GM19099 (cell line): ENCODE data around the gene MYG1.
A peak's percentile ranks its signal among the peaks of the same experiment; 100 is the strongest.

ENCODE experiments used
- POLR2A ChIP-seq: IDR thresholded peaks from 3 replicates; pipeline ENCODE4 v1.6.1; 2011; ENCODE audit warnings: low read depth; ENCODE audit not compliant: insufficient read length; ENCODE audit errors: extremely low read depth

Gene MYG1

GRCh38 chr12:53299454-53300180 lies at the start of gene MYG1:
Gene MYG1 (plus strand): TSS chr12:53299695. CDS start chr12:53299738, 43 bp downstream.
- TF ChIP-seq POLR2A: peak; percentile 78

DNA sequence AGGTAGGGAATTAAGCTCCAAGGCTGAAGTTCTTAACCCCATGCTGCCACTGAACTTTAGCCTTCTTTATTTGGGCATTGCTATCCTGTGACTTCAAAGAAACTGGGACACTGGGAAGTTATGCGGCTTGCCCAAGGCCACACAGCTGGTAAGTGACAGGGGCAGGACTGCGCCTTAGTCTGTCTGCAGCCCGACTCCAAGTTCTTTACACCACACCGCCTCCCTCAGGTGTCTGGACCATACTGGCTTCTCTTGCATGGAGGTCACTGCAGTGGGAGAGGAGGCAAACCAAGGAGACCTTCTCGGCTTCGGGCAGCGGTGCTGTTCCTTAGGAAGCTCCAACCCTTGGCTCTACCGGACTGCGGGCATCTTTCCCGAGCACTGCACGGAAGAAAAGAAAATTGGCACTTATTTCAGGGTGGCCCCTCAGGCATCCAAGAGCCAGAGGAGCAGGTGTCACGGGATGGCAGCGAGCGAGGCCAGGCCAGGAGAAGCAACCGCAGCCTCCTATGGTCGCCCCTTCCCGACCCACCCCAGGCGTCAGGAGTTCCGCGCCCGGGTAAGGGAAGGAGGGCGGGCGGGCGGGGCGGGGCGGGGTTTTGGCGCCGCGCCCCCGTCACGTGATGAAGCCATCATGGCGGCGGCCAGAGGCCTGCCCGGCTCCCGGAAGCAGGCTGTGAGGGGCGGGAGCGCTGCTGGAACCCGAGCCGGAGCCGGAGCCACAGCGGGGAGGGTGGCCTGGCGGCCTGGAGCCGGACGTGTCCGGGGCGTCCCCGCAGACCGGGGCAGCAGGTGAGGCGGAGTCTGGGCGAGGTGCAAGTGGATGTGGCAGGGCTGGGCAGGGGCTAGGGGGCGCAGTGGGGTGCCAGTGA lies 47.8 kb upstream of the MYG1 start:
- peak; percentile 85 for TF ChIP-seq POLR2A

GRCh38 chr12:53252349-53252916 lies 47.1 kb upstream of the MYG1 start:
- TF ChIP-seq POLR2A: no peak

DNA sequence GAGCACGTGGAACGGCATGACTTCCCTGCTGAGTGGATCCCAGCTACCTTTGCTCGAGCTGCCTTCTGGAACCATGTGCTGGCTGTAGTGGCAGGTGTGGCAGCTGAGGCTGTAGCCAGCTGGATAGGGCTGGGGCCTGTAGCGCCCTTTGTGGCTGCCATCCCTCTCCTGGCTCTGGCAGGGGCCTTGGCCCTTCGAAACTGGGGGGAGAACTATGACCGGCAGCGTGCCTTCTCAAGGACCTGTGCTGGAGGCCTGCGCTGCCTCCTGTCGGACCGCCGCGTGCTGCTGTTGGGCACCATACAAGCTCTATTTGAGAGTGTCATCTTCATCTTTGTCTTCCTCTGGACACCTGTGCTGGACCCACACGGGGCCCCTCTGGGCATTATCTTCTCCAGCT lies 46.2 kb upstream of the MYG1 start:
- TF ChIP-seq POLR2A: no peak

DNA sequence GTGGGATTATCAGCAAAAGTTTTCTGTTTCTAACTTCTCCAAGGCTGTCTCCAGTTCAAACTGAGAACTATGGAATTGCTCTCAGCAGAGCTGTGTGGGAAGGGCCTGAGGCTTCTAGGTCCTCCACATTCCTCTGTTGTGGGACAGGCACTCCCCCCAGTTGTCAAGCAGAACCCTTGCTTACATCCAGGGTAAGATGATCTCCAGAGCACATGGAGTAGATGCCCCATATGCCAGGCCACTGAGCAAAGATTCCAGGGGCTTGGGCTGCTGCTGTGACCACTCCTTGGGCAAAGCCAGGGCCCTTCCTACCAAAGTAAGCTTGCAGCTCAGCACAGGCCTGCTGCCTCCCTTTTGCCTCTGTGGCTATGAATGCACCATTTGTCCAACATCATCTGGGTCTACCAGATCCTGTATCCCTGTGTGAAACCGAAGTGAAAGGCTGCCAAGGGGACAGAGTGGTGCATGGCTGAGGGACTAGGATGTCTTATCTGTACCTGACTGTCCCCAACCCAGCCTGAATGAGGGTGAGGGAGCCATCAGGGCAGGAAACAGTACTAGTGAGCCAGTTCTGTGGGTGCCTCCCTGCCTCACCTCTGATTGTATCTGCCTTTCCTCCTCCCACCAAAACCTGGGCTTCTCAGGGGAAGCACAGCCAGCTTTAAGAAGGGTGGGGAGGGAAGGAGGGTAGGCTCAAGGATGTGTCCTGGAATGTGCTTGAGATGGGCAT lies 44.5 kb upstream of the MYG1 start:
- no peak for TF ChIP-seq POLR2A

- TF ChIP-seq POLR2A: no peak
Measured at GRCh38 chr12:53255996-53256395, 43.5 kb upstream of the MYG1 start.

DNA sequence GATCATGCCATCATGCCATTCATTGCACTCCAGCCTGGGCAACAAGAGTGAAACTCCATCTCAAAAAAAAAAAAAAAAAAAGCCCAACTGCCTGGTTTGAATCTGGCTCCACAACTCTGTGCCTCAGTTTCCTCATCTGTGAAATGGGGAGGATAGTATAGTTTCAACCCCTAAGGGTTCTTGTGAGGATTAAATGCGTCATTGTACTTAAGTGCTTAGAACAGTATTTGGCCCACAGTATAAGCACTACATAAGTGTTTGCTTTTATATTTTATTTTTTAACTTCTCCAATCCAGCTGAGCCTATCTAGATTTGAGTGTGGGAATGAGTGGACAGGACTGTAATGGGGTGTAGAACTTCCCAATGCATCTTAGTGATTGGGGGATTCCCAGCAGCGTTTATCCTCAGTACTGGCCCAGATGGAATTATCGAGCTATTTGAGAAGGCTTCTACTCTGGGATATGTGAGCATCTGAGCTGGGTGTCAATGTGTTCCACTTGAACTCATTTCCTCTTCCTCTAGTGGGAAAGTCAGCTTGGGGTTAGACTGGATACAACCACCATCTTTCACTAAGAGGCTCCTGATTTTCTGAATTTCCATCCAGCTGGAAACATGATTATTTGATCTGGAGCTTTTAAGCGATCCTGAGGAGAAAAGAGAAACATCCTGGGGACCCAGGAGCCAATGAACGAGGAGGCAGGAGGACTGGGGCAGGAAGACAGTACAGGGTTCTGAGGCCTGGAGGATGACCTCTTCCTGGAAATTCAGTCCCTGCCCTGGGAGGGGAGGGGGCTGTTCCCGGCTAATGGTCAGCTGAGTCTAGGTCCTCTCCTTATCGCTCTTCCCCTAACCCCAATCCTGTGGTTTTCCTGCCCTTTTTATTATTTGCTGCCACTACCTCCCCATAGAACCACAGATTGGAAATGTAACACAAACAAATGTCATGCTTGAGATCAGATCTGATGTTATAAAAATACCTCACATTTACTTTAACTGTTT lies 40.7 kb upstream of the MYG1 start:
- TF ChIP-seq POLR2A: no peak

DNA sequence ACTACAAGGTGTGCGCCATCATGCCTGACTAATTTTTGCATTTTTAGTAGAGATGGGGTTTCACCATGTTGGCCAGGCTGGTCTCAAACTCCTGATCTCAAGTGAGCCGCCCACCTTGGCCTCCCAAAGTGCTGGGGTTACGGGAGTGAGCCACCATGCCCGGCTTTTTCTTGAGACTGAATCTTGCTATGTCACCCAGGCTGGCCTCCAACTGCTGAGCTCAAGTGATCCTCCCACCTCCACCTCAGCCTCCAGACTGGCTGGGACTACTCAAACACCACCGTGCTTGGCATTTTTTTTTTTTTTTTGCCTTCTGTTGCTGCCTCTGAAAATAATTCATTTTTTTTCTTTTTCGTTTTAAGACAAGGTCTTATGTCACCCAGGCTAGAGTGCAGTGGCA lies 39.6 kb upstream of the MYG1 start:
- no peak for TF ChIP-seq POLR2A

- TF ChIP-seq POLR2A: no peak
Measured at GRCh38 chr12:53265783-53266182, 33.7 kb upstream of the MYG1 start.

DNA sequence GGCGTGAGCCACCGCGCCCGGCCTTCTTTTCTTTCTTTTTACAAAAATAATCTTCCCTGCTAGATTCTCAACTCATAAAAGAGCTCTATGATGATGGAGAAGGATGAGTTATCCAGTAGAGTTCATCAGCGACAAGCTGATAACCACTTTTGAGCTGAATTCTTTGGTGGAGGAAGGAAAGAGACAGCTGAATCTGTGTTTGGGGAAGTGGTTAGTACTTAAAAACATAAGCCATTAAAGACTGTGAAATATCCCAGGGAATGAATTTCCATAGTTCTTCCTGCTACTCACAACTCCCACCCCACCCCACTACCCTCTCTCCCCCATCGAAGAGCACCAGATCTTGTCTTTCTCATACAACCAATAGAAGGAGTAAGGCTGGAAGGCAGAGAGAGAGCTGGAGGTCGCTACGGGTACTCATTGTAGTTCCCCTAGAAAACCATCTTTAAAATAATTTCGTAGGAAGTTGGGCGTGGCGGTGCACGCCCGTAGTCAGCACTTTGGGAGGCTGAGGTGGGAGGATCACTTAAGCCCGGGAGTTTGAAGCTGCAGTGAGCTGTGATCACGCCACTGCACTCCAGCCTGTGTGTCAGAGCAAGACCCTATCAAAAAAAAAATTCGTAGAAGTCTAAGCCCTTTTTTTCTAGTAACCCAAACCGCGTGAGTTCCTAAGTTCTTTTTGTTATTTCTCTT lies 32.0 kb upstream of the MYG1 start:
- TF ChIP-seq POLR2A: no peak

- peak; percentile 56 for TF ChIP-seq POLR2A
Measured at GRCh38 chr12:53267999-53268629, 31.4 kb upstream of the MYG1 start, which contains the start of gene ESPL1. Gene ESPL1 (plus strand): TSS chr12:53268299. CDS start chr12:53268767, 468 bp downstream.

- TF ChIP-seq POLR2A: no peak
Measured at GRCh38 chr12:53268630-53269562, 30.6 kb upstream of the MYG1 start.
